HG02970 (cell line): ENCODE results near the gene PLEKHA8.

Experiments used
- ATAC-seq: cut with Tn5 transposase; IDR thresholded peaks from one replicate; pipeline ENCODE4 v1.9.1; 2021; ENCODE audit warnings: mild to moderate bottlenecking, moderate library complexity, moderate number of reproducible peaks; ENCODE audit not compliant: unreplicated experiment, low FRiP score

The PLEKHA8 gene

DNA sequence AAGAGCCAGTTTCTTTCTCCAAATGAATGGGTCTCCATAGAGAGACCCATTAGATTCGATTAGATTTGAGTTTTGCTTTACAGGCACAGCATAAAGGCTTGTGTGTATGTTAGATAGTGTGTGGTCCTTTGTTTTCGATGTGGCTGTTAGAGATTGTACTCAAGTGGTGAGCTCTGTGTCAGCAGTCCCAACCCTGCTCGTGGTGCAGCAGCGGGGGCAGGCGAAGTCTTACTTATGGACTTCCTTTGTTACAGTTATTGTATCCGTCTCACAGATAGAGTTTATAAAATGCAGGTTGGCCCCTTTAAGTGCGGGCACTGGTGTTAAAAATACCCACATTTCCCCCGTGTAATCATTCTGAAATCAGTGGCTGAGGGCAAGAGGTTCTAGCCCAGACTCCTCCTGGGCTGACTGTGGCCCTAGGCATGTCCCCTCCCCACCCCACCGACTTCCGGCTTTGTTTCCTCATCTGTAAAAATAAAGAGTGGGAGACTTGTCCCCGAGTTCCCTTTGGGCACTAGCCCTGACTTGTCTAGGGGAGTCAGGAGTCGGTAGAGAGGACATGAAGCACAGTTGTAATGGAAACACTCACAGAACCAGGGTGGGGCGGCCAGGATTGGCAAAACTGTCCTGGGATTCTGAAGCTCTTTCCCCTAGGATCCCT, 135.2 kb downstream of the PLEKHA8 start:
- no peak for ATAC-seq

DNA sequence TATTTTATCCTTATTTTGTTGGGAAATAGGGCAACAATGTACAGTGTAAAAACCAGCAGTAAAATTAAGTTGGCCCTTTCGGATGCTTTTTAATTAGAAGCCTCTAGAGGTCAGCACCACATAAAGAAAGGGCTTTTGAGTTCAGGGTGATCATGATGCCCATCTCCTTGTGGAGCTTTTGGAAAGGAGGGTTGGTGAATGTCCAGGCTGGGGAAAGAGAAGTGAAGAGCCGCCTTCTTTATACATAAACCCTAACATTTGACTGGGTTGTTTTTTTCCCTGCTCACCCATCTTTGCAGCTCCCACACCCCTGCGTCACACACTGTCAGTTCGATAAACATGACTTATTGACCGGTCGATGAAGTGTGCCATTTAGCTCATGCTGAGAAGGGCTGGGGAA, 136.4 kb downstream of the PLEKHA8 start:
- no peak for ATAC-seq

DNA sequence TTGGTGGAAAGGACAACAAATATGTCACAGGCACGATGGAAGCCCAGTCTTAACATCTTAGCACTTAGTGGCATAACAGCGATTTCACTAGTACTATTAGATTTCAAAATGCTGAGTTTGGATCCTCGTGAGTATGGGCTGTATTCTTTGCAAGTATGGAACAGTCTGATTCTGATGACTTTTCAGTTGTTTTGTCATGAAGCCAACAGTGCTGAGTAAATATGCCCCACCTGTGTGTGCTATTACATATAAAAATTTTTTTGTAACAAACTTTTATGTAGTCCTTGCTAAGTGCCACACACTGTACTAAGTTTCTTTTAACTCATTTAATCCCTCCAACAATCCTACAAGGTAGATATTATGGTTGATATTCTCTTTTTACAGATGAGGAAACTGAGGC, 137.4 kb downstream of the PLEKHA8 start:
- ATAC-seq: no peak

DNA sequence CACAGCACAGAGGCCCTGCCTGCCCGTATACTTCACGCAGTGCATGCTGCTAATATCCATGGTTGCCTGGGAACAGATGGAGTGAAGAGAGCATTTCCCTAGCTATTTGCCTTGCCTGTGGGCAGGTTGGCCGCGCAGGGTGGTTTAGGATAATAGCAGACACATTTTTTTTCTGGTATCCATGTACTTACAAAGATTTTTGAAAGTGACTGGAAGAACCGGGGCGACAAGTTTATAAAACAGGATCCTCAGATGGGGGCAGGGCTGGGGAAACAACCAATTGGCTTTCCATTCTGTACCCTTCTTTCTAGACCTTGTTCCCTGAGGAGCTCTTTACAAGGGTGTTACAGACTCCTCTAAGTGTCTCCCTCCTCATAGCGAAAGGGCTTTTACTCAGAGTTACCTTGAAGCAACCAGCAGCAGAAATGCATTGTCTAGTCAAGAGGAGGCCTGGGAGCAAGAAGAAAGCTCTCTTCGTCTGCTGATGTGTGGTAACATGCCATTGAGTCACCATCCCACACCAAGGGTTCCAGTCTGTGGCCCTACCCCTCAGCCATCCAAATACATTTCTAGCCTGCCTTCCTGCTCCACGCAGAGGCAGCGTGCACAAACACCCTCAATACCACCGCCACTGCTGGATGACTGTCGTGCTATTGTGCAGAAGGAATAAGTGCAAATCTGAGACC, 138.1 kb downstream of the PLEKHA8 start:
- no peak for ATAC-seq

DNA sequence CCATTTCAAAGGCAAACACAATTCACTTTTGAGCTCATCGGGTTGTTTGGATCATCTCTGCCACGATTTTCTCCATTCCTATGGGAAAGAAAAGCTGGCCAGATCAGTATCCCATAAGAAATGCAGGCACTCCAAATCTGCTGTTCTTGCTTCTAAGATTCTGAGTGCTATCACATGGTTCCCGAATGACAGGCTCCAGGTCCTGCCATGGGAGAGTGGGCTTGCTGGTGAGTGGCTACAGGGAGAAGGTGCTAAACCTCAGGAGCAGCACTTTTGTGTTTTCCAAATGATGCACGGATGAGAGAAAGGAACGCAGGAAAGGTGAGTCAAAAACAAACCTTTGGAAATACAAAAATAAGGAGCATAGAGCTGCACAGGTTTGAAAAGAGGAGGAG, 138.6 kb downstream of the PLEKHA8 start:
- no peak for ATAC-seq

DNA sequence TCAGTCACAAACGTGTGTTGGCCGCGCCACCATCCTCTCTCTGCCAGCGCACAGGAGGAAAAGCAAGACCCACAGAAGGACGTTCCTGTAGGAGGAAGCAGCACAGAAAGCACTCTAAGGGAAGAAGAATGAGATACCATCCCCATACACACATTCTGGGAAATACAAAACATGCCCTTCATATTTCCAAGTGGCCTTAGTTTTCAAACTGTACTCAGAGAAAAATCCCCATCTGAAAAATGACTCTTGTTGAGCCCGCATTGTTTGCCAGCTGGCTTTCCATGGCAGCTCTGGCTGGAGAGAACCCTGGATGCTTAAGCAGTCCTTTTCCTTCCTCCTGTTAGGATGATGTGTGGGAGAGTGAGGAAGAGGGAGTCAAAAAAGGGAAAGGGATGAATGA, 139.7 kb downstream of the PLEKHA8 start:
- no peak for ATAC-seq

DNA sequence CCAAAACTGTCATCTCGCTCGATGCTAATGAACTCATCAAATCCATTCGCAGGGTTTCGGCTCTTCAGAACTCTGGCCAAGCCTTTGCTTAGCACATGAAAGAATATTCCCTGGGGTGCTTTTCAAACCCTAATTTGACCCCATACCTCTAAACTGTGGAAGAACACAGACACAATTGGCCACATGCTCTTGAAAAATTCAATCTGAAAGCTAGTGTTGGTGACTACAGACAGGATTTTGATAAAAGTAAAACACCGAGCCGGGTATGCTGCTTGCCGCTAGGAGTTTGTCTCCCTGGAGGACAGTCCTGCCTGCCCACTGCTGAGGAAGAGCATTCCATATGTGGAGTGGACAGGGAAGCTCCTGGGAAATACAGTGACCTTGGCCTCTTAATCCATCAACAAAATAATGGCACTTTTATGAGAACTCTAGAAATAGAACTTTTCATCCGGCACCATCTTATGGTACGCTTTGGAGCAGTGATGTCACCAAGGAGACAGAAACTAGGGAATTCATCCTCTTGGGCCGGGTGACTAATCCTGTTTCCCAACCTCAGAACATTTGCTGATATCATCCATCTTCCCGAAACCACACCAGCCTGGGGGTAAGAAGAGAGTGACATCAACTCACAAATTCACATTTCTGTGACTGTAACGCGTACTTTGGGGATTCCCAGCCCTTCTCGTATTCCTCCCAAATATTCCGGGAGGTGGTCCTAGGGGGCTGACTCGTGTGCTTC, 140.8 kb downstream of the PLEKHA8 start:
- no peak for ATAC-seq

DNA sequence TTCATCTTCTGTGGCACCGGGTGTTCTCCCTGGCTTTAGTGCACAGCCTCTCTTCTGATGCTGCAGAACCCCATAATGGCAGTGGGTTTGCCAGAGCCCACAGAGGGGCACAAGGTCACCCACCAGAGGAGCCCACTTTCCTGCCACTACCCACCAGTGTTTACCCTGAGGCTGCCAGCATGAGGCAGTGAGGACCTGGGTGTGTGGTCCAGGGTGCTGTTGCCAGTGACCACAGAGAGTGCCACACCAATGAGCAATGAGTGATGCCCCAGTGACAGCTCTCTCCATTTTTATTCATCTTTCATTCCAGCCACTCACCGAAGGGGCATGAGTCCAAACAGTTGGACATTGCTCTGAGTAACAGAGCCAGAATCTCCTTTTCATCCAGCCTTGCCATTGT, 141.4 kb downstream of the PLEKHA8 start:
- ATAC-seq: no peak

DNA sequence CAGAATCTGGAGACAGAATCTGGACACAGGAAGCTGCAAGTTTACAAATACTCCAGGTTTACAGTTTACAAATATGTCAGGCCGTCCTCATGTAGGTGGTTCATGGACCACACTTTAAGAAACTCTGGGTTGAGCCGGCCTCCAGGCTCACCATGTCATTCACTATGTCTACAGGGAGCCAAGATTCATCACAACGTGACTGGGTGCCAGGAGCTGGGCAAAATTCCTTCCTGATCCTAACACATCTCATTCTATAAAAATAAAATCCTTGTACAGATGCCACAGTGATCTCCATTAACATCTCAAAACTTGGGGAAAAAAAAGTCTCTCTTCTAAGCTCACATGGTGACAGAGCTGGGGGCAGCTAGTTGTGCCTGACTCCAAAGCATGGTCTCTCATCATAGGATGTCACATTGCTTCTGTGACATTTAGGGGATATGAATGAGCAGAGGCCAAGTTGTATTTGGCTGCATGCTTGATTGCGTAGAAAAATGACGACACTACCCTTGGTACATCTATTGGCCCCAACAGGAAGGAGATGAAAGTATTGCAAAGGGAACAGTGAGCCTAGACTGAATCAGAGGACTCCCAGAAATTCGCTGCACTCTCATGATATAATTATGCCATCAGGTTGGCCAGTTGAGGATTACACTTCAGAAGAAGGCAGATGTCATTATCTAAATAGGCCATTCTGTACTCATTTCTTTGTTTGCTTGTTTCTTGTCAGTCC, 142.4 kb downstream of the PLEKHA8 start:
- no peak for ATAC-seq

DNA sequence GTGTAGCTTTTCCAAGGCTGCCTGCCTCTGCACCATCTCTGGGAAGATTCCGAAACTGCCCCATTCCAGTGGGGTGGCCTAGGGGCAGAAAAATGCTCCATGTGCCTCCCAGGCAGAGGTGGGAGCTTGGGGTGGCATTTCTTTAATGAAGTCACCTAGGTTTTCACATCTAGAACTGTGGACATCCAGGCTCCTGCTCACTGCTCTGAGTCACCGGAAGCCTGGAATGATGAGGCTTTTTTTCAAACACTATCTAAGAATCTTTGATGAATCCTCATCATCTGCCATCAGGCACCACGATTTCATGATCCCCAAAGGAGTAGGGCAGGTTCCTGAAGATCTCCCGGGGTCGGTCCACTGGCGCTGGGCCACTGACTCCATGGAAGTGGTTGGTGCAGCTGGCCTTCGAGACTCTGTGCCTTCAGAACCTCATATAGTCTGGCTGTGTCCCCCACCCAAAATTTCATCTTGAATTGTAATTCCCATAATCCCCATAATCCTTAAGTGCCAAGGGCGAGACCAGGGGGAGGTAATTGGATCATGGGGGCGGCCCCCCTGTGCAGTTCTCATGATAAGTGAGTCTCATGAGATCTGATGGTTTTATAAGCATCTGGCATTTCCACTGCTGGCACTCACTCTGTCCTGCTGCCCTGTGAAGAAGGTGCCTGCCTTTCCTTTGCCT, 143.7 kb downstream of the PLEKHA8 start:
- no peak for ATAC-seq

DNA sequence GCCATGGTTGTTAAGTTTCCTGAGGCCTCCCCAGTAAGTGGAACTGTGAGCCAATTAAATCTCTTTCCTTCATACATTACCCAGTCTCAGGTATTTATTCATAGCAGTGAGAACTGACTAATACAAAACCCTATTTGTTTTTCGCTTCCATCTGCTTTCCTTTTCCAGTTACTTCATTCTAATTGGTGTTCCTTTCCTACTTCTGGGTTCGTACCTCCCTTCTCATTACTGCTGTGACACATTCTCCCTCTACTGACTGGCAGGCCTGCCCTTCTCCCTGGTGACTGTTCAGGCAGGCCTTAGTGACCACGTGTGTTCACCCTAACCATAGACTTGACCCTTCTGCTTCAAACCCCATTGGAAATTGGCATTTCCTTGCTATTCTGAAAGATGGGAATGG, 144.2 kb downstream of the PLEKHA8 start:
- ATAC-seq: no peak

DNA sequence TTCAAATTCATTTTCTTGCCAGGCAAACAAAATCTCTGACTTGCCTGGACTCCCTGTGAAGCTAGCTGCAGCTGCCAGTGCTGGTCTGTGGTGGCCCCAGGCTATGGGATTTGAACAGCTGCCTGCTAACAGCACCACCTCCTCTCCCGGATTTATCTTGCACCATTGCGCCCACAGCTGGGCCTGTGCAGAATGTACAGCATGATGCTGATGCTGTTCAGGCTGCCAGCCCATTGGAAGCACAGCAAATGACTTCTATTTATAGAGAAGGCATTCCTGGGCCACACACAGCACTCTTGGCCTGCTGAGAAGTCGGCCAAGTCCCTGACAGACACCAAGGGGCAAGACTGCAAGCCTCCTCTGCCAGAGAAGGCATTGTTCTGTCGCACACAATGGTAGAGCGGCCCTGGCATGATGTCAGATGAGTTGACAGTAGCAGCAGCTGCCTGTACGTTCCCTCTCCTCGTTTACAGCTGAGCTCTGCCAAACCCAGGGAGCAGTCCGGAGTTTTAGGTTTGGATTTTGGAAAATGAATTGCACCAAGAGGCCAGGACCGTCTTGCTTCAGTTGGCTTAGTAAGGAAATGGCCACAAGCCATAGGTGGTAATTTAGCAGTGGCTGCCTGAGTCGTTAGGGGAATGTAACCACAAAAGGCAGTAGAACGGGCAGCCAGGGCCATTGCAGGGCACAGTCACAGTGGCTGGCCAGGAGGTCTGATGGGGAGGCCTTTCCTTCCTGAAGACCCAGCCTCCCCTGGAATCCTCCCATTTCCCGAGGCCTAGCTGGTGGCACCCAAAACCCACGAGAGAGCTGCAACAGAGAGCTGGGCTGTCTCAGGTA, 145.1 kb downstream of the PLEKHA8 start:
- no peak for ATAC-seq

DNA sequence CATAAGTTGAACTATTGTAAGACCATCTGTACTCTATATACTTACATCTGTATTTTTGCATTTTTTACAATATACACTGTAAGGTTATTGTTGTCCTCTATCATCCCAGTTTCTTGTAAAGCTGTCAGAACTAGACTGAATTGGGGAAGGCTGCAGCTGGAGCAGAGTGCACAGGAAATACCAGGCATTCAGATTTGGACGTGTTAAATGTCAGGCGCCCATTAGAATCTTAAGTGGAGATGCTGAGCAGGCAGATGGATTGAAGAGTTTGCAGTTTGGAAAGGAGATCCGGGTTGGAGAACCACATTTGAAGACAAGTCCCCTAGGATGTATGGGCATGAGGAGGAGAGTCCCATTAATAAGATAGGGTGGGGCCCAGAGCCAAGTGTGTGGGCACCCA, 147.0 kb downstream of the PLEKHA8 start:
- no peak for ATAC-seq

DNA sequence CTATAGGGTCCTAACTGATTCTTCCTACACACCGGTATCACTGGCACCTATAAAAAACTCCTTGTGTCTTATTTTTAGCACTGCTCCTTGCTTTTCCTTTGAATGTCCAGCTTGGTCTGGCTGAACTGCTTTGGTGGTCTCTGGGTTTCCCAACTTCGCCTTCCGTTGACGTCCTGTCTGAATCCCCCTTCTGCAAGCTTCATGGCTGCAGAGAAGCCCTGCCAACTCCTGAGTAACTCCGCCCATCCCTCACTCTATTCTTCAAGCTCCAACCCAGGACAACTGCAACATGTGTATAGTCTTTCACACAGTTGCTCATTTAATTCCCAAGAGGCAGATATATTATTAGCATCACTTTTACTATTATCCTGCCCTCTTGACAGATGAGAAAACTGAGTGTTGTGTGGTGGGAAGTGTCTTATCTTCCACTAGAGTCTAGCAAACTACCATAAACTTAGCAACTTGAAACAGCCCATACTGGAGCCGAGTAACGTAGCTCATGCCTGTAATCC, 147.5 kb downstream of the PLEKHA8 start:
- ATAC-seq: no peak

DNA sequence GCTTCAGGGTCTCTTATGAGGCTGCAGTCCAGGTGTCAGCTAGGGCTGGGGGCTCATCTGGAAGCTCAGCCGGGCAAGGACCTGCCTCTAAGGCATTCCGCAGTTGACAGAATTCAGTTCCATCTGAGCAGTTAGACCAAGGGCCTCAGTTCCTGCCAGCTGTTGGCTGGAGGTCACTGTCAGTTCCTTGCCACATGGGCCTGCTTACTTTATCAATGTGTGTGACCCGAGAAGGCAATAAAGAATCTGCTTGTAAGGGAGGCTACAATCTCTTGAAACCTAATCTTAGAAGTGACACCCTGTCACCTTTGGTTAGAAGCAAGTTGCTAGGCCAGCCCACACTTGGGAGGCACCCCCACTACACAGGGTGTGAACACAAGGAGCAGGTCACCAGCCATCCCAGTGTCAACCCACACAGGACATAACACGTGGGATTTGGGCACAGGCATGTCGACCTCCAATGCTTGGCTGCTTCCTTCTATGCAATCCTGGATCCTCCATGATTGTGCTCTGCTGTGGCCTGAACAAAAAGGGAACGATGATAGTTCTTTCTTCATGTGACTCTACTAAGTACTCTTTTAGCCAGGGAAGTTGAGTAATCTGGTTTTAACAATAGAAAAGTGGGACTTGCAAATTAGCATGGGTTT, 148.4 kb downstream of the PLEKHA8 start:
- no peak for ATAC-seq

DNA sequence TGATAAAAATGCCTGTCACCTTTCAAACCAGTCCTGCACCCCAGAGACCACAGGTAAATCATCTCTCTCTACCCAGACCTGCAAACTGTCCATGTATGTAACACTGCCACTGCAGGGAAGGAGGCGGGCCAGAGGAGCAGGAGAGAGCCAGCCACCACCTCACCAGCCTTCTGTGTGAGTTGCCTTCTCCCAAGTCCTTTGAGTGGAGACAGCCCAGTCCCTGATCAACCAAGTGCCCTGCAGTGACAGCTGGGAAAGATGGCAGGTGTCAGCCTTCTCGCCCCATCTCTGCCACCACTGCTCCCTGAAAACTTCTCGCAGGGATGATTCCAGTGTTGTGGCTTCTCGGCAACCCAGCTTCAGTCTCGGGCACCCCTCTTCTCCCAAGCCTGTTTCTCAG, 149.0 kb downstream of the PLEKHA8 start:
- no peak for ATAC-seq

DNA sequence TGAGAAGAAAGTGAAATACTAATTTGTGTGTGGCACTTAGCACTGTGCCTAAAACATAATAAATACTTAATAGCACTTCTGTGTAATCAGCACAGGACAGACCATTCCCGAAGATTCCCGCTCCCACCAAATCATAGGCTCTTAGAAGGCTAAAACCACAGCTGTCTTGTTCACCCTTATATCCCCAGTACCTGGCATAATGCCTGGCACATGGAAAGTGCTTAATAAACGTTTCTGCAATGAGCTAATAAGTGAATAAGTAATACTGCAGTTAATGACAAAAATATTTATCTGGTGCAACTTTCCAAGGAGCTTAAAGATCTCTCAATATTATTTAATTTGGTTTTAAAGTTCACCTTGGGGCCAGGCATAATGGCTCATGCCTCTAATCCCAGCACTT, 149.8 kb downstream of the PLEKHA8 start:
- no peak for ATAC-seq

DNA sequence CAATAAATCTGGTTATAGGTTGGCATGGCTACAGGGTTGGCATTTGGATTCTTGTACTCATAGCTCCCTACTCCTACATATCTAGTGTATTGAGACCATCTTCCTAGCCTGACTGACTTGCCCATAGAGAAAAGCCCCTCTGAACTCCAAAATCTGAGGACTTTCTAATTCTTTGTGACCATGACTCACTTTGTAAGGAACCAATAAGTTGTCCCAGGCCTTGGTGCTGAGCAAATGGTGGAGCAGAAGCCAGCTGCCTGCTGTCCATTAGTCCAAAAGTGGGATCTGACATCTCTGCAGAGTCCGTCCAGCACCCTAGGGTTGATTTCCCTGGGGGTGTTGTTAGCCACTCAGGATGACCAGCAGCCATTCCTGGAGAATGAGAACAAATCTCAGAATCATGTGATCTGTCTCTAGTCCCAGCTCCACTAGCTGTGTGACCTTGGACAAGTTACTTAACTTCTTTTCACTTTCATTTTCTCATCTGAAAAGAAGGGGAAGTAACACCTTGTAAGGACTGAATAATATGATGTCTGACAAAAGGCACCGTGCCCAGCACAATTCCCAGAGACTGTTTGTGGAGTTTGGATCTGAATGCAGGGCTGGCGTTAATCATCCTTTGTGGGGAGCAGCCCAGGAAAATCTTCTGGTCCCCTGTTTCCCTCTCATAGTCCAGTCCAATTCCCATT, 150.7 kb downstream of the PLEKHA8 start:
- no peak for ATAC-seq
